Measurements from ENCODE around the gene USP5. TPM values are rescaled to one million over a fixed set of nuclear protein-coding genes. Genes with fewer than 3 reads are reported as not detected.
A peak's percentile ranks its signal among the peaks of the same experiment; 100 is the strongest.
"Not testable (repeated sequence)": the region's sequence is repeated elsewhere in the genome, so short reads cannot be mapped to it uniquely, and the experiment has no call there.

Gene USP5
- total RNA-seq, 1 donor from 2014 or later: 66.2 TPM

DNA sequence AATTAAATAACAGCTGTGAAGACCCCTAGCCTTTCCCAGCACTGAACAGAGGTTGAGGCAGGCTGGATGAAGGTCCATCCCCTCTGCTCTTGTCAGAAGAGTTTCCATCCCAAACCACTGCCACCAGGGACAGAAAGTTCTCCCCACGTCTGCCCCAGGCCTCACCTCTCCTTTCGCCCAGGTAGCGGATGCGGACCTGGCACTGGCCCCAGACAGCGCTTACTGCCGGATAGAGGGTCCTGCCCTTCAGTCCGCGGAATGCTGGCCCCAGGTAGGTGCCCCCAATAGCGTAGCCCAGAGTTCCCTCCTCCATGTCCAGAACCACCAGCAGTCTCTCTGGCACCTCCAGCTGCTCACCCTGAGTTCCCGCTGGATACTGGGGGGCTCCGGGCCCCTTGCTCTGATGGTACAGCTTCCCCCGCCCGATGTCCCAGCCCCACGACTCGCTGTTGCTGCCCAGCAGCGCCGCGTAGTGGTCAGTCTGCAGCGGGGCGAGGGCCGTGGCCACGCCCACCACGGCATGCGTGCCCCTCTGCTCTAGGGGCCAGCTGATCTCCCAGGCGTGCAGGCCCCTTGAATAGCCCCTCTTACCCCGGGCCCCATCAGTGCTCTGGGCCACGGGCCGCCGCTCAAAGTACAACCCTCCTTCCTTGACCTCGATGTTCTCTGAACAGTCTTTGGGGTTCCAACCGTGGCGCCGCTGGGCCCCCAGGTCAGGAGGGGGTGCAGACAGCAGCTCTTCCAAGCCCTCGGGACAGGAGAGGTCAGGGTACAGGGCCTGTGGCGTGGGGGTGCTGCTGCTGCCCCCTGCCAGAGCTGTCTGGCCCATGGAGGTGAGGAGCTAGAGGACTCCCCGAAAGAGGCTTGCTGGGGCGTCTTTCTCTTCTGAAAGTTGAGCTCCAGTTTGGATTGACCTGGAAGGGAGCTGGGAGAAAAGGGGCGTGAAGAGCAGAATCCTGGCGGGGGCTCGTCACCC is 20.4 kb downstream of the USP5 start:
- intact Hi-C loops (cut with micrococcal nuclease): no loop called here
- DNase-seq (peak; percentile 92), ATAC-seq (peak; percentile 74)

DNA sequence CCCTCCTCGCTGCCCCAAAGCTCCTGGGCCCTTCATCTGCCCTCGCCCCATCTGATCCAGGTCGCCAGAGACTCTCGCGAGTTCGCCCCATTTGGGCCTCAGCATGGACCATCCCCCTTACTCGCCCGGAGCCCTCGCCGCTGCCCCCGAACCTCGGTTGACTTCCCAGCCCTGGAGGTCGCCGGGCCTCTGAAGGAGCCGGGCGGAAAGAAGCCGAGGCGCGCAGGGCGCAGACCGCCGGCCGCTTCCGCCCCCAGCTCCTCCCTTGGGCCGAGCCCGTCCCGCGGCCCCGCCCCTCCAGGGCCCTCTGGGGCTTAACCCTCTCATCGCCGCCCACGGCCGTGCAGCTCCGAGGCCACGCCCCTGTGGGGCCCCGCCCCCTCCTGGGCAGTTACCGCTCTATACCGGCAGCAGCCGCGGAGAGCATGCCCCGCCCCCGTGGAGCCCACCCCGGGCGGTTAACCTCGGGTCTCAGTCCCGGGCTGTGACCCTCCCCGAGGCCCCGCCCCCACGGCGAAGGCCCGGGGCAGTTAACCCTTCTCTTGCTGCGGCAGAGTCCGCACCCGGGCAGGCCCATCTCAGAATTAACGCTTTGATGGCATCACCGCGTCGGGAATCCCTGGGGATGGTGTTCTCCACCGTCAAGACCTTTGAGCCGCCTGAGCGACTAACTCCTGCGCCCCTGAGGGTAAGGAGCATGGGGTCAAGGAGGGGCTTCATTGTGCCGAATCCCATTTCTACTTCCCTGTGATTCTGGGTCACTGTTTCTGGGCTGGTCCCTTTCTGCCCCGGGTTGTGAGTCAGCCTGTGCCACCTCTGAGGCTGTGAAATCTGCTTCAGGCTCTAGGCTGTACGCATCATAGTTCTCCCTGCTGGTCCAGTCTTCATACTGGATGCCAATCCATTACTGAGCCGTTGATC is 21.4 kb downstream of the USP5 start, which contains the start of gene SPSB2:
Gene SPSB2 (minus strand): TSS at position 210 of the 921 bp plus-strand sequence. CDS start 402 bp downstream, outside the sequence.
- intact Hi-C loops (cut with micrococcal nuclease): no loop called here
- DNase-seq (peak; percentile 99), ATAC-seq (peak; percentile 91)

GRCh38 chr12:6874015-6874368 is 22.0 kb downstream of the USP5 start:
- DNase-seq; ATAC-seq; intact Hi-C loops (cut with micrococcal nuclease): not testable (repeated sequence)

DNA sequence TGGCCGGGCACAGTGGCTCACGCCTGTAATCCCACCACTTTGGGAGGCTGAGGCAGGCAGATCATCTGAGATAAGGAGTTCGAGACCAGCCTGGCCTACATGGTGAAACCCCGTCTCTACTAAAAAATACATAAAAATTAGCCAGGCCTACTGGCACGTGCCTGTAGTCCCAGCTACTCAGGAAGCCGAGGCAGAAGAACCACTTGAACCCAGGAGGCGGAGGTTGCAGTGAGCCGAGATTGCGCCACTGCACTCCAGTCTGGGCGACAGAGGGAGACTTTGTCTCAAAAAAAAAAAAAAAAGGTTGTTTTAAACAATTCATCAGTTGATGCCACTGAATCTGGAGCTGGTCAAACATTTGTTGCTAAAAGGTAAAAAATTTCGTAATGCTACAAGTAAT is 27.9 kb downstream of the USP5 start:
- ATAC-seq; DNase-seq; intact Hi-C loops (cut with micrococcal nuclease): not testable (repeated sequence)

DNA sequence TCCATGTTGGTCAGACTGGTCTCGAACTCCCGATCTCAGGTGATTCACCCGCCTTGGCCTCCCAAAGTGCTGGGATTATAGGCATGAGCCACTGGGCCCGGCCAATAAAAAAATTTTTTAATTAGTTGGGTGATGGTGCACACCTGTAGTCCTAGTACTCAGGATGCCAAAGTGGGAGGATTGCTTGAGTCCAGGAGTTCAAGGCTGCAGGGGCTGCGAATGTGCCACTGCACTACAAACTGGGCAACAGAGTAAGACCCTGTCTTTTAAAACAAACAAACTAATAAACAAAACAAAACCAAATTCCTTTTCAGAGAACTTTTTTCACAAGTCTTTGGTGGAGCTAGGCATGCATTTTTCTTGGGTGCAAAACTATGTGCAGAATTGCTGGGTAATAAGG is 31.3 kb downstream of the USP5 start:
- DNase-seq: no peak
- intact Hi-C loops (cut with micrococcal nuclease): no loop called here
- ATAC-seq: no peak

DNA sequence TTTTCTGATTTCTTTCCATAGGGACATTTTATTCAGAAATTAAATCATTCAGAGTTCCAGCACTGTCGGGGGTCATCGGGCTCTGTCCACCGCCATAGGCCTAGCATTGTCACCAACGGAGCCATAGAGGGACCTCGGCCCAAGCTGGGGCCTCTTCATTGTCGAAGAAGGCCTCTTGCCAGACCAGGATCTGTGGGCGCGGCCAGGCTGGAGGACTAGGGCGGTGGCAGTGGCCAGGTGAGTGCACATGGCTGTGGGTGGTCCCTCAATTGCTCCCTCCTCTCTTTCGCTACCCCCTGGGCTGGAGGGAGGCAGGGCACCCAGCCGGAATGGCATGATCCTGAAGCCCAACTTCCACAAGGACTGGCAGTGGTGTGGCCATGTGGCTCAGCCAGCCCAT is 31.7 kb downstream of the USP5 start:
- intact Hi-C loops (cut with micrococcal nuclease): no loop called here
- ATAC-seq (no peak), DNase-seq (no peak)

DNA sequence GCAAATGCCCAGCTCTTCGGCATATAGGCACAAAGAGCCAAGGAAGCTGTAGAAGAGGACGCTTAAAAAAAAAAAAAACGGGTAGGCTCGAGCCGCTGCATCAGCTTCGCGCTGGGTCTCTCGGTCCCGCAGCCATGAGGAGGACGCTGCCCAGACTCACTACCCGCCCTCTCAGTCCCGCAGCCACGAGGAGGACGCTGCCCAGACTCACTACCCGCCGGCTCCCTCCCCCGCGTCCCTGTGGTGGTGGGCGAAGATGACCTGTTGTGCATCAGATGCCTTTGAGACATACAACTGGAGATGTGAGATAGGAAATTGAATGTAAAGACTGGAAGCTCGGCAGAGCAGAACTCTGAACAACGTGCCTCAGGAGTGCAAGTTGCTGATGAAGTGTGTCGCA is 32.6 kb downstream of the USP5 start:
- ATAC-seq (no peak), DNase-seq (no peak)
- intact Hi-C loops (cut with micrococcal nuclease): no loop called here

GRCh38 chr12:6886206-6886999 is 34.5 kb downstream of the USP5 start:
- ATAC-seq; DNase-seq; intact Hi-C loops (cut with micrococcal nuclease): not testable (repeated sequence)

- intact Hi-C loops (cut with micrococcal nuclease): no loop called here
- ATAC-seq (no peak), DNase-seq (no peak)
Observed at GRCh38 chr12:6887460-6887859, 35.5 kb downstream of the USP5 start.

DNA sequence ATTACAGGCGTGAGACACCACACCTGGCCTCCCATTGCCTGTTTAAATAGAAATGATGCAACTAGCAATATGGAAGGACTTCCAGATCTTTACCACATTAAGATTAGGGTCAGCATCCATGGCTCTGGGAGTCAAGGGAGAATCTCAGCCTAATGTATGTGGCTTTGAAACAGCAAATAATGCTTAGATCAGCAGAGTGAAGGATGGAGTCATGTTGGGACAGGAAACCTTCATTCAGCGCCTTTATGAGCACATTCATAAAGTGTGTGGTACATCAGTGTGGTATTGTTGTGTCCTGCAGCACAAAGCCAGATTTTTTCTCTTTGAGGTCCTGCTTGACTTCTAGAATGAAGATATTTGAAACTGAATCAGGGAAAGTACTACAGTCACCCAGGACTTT is 36.4 kb downstream of the USP5 start:
- intact Hi-C loops (cut with micrococcal nuclease): no loop called here
- ATAC-seq (no peak), DNase-seq (no peak)

DNA sequence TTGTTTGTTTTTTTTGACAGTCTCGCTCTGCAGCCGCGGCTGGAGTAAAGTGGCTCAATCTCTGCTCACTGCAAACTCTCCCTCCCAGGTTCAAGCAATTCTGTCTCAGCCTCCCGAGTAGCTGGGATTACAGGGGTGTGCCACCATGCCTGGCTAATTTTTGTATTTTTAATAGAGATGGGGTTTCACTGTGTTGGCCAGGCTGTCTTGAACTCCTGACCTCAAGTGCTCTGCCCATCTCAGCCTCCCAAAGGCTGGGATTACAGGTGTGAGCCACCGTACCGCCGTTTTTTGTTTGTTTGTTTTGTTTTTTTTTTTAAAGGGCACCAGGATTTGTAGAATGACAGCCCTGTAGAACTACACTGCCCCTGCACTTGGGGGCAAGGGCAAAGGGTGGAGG is 36.8 kb downstream of the USP5 start:
- ATAC-seq; intact Hi-C loops (cut with micrococcal nuclease); DNase-seq: not testable (repeated sequence)

DNA sequence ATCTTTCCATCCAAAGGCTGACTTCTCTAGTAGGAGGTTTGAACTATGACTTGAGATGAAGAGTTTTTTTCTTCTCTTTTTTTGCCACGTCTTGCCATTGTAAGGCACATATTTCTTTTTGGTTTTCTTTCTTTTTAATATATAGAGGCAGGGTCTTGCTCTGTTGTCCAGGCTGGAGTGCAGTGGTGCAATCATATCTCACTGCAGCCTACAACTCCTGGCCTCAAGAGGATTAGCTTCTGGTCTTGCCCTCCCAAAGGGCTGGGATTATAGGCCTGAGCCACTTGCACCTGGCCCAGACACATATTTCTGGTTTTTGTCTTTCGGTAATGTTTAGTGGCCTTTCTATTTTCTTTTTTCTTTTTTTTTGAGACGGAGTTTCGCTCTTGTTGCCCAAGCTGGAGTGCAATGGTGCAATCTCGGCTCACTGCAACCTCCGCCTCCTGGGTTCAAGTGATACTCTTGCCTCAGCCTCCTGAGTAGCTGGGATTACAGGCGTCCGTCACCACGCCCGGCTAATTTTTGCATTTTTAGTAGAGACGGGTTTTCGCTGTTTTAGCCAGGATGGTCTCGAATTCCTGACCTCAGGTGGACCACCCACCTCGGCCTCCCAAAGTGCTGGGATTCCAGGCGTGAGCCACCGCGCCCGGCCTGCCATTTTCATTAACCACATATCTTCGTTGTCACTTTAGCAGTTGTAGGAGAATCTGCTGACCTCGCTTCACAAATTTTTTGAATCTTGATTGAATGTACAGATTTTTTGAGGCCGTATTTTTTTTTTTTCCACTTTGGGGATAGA is 38.0 kb downstream of the USP5 start:
- ATAC-seq; intact Hi-C loops (cut with micrococcal nuclease); DNase-seq: not testable (repeated sequence)

- intact Hi-C loops (cut with micrococcal nuclease): no loop called here
- ATAC-seq (peak; percentile 98), DNase-seq (peak; percentile 100)
Observed at GRCh38 chr12:6890789-6891645, 39.1 kb downstream of the USP5 start.

GRCh38 chr12:6891646-6892001 is 39.7 kb downstream of the USP5 start:
- no peak for DNase-seq
- intact Hi-C loops (cut with micrococcal nuclease): no loop called here
- ATAC-seq: peak; percentile 2

- DNase-seq; intact Hi-C loops (cut with micrococcal nuclease): not testable (repeated sequence)
Observed at GRCh38 chr12:6892683-6893082, 40.7 kb downstream of the USP5 start.

DNA sequence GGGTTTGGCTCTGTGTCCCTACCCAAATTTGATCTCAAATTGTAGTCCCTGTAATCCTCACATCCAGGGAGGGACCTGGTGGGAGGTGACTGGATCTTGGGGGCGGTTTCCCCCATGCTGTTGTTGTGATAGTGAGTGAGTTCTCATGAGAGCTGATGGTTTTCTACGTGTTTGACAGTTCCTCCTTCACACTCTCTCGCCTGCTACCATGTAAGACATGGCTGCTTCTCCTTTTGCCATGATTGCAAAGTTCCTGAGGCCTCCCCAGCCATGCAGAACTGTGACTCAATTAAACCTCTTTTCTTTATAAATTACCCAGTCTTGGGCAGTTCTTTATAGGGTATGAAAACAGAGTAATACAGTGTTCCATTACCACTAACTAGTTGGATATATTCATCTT is 42.4 kb downstream of the USP5 start:
- ATAC-seq (no peak), DNase-seq (no peak)
- intact Hi-C loops (cut with micrococcal nuclease): no loop called here

More at GRCh38 chr12:6892683-6893082, 40.7 kb downstream of the USP5 start:
- ATAC-seq: not testable (repeated sequence)

DNA sequence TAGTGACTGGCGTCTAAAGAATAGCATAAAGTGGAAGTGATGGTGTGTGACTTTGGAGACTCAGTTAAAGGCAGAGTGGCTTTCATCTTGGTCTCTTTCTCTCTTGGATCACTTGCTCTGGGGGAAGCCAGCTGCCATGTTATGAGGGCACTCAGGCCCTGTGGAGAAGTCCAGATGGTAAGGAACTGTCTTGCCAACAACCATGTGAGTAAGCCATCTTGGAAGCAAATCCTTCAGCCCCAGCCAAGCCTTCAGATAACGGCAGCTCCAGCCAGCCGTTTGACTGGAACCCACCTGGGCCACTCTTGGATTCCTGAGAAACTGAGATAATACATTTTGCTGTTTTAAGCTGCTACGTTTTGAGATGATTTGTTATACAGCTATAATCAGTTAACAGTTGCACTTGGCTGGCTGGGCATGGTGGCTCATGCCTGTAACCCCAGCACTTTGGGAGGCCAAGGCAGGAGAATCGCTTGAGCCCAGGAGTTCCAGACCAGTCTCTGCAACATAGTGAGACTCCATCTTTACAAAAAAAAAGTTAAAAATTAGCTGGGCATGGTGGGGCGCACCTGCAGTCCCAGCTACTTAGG is 45.0 kb downstream of the USP5 start:
- no peak for ATAC-seq
- intact Hi-C loops (cut with micrococcal nuclease): no loop called here
- no peak for DNase-seq

Measured in left ventricle myocardium superior (tissue), 1 donor.